Epidermal melanocyte (primary cell): Measurements from ENCODE around the gene PYCARD.

Source experiments
- DNase-seq: peaks from one replicate; pipeline ENCODE4 v3.0.0; 2011; ENCODE audit warnings: low spot score; ENCODE audit not compliant: insufficient read length

Gene PYCARD

DNA sequence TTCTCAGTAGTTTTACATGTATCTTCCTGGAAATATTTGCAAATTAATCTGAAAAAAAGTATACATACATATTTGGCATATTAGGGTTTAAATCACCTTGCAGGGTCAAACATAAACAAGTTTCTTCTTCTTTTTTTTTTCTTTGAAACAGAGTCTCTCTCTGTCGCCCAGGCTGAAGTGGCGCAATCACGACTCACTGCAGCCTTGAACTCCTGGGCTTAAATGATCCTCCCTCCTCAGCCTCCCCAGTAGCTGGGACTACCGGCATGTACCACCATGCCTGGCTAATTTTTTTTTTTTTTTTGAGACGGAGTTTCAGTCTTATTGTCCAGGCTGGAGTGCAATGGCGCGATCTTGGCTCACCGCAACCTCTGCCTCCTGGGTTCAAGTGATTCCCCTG lies 35.2 kb downstream of the PYCARD start:
- no peak for DNase-seq

GRCh38 chr16:31157136-31157535 lies 45.4 kb downstream of the PYCARD start:
- DNase-seq, result no peak
